GM19025 (cell line): ENCODE data around the gene BTBD9.

Experiments used
- ATAC-seq: cut with Tn5 transposase; IDR thresholded peaks from one replicate; pipeline ENCODE4 v1.9.1; 2021; ENCODE audit warnings: mild to moderate bottlenecking, low read depth, moderate library complexity; ENCODE audit not compliant: unreplicated experiment

BTBD9 gene

DNA sequence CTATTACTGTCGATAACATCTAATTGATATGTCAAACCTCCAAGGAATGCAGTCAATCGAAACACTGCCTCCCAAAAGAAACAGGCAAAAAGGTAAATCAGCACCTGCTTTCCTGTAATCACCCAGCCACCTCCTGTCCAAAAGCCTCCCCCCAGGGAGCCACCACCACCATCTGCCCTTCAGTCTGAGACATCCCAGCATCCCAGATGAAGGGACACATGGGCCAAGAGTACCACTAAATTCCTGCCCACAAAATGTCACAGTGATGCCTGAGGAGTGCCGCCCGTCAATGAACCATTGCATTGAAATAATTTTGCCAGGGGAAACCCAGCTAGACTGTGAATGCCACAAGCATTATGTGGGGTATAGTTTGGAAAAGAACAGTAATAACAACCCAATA lies 418.5 kb downstream of the BTBD9 start:
- ATAC-seq, result no peak

DNA sequence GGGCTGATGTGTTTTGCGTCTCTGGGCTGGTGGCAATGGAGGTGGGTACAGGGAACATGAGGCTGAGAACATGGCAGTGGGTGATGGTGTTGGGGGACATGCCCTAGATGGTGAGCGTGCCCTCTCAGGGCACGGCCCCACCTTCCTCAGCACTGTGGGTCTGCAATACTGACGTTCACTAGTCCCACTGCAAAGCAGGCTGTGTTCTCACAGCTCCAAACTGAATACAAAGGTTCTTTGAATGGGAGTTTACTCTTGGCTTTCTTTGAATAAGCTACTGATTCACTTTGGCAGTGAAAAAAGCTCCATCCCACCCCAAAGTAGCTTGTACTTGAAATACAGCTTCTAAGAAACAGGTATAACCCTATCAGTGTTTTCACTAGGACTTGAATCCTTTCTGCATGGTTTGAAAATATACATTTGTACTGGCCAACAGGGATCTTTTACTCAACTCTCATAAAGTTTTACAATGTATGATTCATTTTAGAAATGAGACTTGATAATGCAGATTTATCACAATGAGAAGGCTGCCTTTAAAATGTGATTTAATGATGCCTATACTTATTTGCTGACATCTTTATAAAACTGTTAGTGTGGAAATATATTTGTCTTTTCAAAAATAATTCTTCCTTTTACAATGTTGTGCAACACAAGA lies 419.5 kb downstream of the BTBD9 start:
- no peak for ATAC-seq

- no peak for ATAC-seq
These were observed 421.5 kb downstream of the BTBD9 start for GRCh38 chr6:38218235-38218634.

DNA sequence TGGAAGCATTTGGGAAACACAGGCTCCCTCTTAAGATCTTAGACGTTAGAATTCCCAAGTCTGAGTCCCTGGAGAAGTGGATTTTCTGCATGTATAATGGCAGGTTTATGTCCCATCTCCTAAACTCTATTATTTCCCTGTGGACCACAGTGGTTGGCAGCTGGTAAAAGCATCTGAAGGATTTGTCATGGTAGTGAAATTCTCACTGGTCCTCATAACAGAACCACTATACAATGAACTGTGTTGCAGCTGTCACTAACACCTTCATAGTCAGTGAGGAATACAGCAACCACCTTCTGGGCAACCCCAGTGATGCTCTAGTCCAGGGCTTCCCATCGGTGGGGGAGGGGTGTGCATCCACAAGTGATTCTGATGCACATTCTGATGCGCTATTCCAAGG lies 423.3 kb downstream of the BTBD9 start:
- ATAC-seq, result no peak

GRCh38 chr6:38215651-38216311 lies 423.9 kb downstream of the BTBD9 start:
- ATAC-seq, result no peak

- no peak for ATAC-seq
These were observed 424.5 kb downstream of the BTBD9 start for GRCh38 chr6:38215225-38215624.

GRCh38 chr6:38214159-38214558 lies 425.6 kb downstream of the BTBD9 start:
- no peak for ATAC-seq

DNA sequence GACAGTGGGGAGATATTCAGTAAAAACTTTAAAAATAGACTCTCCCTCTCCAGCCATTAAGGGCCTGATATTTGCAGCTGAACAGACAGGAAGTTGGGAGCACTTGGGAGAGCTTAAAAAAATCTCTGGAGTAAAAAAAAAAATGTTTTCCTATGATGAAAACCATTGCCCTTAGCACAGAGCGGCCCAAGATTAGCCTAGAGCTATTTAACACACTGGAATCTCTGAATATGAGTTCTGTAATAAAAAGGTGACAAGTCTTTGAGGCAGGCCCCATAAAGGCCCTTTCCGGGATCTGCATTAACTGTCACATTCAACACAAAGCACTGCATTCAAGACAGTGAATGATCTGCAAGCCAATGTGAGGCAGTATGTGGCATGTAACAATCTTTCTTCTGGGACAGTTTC lies 426.5 kb downstream of the BTBD9 start:
- ATAC-seq, result no peak

DNA sequence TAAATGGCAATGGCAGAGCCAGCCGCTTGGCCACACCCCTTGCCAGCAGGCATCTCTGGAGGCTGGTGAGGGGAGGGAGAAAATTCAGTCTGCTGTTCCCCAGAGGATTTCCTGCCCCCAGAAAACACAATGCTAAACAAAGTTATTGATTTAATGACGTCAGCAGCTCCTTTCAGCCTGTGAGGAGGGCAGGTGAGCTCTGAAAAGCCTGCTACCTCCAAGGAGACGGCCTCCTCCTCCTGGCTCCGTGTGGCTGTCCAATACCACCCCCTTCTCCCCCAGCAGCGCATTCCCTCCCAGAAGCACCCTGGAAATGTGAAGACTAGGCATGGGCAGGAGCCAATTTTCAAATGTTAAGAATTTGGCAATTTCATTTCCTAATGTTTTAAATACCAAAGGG lies 427.1 kb downstream of the BTBD9 start:
- no peak for ATAC-seq

- ATAC-seq, result no peak
These were observed 427.6 kb downstream of the BTBD9 start for GRCh38 chr6:38212116-38212515.

DNA sequence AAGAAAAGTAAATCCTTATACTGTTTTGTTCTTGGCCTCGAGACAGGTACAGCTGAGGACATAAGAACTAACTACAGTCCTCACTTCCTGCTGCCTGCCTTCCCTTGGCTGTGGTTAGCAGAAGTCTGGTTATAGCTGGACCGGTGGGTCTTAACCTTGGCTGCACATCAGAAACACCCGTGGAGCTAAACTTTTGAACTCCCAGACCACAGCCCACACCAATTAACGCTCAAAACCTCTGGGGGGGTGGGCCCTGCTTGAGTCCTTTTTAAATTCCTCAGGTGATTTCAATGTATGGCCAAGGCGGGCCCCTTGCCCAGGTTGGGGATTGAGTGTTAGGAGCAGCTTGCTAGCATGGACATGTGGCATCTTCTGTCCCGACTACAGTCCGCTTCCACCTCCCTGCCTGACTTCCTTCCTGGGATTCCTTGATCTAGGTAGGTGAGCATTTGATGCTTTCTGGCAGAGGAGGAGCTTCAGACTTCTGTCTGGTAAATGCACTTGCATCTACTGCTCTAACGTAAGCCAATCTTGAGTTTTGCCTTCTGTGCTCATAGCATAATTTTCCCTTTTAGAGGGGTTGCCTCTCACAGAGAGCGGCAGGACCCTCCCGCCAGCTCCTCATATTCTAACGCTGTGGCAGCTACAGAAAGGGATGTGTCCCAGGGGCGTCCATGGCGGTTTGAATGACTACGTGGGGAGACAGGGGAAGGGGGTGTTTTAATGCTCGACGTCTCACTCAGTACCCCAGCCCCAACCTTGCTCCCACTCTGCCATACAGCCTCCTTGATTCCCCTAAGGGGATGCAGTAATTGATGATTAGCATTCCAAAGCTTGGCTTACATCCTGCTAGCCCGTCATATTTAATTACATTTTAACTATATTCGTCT lies 430.1 kb downstream of the BTBD9 start:
- no peak for ATAC-seq

DNA sequence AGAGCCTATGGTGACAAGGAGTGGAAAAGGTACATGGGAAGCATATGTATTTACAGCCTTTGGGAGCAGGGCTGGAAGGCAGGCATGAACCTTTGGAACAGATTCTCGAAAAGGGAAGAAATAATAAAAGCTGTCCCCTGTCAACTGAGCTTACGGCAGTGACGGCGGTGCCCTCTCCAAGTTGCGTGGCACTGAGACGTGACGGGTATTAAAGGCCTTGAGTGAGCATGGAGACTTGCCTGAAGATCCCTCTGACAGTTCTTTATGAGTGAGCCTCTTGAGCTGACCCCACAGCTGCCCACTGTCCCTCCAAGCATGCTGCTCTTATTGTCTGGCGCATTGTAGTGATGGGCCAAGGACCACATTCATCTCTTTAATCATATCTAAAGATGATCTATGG lies 431.7 kb downstream of the BTBD9 start:
- no peak for ATAC-seq

DNA sequence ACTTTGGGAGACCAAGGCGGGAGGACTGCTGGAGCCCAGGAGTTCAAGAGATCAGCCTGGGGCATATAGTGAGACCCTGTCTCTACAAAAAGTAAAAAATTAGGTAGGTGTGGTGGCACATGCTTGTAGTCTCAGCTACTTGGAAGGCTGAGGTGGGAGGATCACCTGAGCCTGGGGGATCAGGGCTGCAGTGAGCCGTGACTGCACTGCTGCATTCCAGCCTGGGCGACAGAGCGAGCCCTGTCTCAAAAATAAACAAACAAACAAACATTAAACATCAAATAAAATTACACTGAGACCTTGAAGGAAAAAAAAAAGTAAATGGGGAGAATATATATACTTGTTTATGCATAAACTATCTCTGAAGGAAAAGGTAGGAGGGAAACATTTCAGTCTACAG lies 432.4 kb downstream of the BTBD9 start:
- ATAC-seq, result no peak

DNA sequence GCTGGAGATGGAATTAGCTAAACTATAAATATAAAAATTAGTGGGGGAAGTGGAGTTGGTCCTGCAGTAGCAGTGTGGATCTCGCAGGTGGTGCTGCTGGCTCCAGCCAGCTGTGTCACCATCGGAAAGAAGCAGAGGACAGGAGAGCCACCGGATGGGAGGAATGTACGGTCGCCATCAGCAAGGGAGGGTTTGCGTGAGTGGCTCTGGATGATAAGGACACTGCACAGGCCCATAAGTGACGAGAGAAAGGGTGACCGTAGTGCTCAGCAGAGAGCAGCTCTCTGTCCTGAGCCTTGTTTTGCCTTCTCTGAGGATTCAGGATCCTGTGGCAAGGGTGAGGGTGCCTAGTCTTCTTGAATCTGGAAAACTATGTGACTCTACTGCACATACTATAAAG lies 441.5 kb downstream of the BTBD9 start:
- no peak for ATAC-seq

- no peak for ATAC-seq
These were observed 444.6 kb downstream of the BTBD9 start for GRCh38 chr6:38195113-38195635.

DNA sequence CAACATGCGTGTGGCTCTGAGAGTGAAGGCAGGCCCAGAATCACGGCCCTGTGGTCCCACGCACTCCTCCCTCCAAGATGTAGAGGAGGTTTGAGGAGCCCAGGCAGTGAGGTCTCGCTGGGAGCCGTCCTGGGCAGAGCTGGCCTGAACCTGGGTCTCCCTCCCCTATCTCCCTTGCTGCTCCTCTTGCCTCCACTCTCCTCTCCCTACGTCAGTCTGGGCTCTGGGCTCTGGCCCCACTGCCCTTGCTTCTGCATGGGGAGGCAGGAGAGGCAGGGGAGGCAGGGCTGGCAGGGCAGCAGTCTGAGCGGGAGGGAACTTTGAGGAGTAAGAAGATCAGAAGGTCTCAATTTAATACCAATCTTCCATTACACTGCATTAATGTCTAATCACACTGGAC lies 445.1 kb downstream of the BTBD9 start:
- ATAC-seq, result no peak

GRCh38 chr6:38194282-38194572 lies 445.5 kb downstream of the BTBD9 start:
- ATAC-seq, result no peak

DNA sequence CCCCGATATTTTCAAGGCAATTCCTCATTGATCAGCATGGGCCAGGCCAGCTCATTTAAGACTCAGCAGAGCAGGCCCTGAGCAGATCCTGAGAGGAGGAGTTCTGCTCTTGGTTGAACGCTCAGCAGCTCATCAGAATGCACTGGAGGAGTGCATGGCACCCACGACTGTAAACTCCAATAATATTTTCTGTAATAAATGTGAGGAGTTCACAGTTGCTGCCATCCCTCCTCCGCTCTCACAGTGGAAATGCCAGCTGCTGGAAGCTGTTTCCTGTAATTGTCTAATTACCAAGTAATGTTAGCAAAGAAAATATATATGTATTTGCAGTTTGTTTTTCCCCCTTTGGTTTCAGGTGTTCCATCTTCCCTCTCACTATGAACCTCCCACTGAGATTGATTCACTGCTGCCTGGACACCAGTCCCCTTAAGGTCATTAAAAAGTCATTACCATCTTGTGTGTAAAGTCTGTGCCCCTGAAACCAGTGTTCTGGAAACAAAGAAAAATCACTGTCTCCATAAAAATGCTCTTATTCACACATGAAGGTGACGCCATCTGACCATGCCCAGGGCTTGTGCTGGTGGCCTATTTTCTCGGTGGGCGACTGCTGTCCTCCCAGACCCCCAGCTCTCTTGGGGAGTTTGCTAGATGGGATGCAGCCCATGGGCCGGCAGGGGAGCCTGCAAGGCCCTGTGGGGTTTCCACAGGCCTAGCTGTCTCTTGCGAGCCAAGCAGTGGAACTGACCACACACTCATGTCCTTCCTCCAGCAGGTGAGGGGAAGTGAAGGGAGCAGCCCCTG lies 446.0 kb downstream of the BTBD9 start:
- ATAC-seq, result no peak

DNA sequence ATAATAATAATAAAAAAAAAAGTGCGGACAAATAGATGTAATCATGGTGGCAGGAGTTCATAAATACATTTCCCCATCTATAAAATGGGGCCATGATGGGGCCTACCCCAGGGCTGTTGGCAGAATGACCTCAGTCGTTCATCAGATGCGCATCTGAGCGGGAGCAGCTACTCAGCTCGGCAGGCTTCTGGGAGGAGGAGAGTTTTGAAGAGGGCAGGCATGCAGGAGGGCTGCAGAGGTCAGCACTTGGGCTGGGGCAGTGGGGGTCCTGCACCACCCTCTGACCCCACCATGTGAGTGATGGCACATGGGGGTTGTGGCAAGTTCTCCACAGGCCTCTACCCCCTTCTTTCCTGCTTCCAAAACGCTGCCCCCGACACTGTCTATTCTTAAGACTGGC lies 446.7 kb downstream of the BTBD9 start:
- no peak for ATAC-seq

- ATAC-seq, result no peak
These were observed 447.2 kb downstream of the BTBD9 start for GRCh38 chr6:38192487-38192886.

DNA sequence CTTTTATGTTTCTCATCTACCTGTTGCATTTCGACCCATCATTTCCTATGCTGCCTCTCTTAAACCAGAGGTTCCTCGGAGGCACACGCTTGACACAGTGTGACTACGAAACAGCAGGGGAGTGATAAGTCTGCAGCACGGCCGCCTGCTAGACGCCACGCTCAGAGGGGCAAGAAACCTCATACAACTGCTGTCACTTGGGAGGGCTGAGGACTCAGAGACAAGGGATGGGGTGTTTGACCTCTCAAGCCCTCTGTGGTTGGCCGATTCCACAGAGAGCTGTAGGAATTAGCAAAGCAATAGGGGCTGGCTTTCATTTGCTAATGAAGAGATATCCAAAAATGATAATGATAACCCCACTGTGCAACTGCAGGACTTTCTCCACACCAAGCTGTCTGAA lies 447.7 kb downstream of the BTBD9 start:
- ATAC-seq, result no peak
